ENCODE results near the gene UNC5C. TPM values are rescaled to one million over a fixed set of nuclear protein-coding genes. Genes with fewer than 3 reads are reported as not detected.

Gene UNC5C
- total RNA-seq, 2 experiments from 2014 or later, result not detected

- H3K79me2 ChIP-seq (ENCODE audit: insufficient read depth, low read depth, low read length), result no peaks in the 10 kb centered on the region
- ChIA-PET POLR2A (no interaction called here), CTCF (ENCODE audit: unreplicated experiment) (interaction anchor here (0.8 kb wide), 1 partner anchor 11 kb away, joined by 3 read pairs; no protein-coding TSS in a partner anchor)
- DNase-seq (ENCODE audit: low spot score), result no peak
- no peak overlapping the region for H2AFZ ChIP-seq (ENCODE audit: low read length)
- H3K27ac ChIP-seq (ENCODE audit: low read depth, low read length, poor library complexity, severe bottlenecking), result no peak overlapping the region
- H4K20me1 ChIP-seq (ENCODE audit: insufficient read depth, low read length), result no peaks in the 10 kb centered on the region
- no peaks in the 10 kb centered on the region for H3K36me3 ChIP-seq (ENCODE audit: insufficient read depth, low read length)
- no peaks in the 10 kb centered on the region for H3K9me2 ChIP-seq (ENCODE audit: insufficient read depth, low read length)
- intact Hi-C loops (cut with micrococcal nuclease; ENCODE audit: unreplicated experiment), result no loop called here
- no peak overlapping the region for H3K4me2 ChIP-seq (ENCODE audit: low read length)
- TF ChIP-seq CTCF (conservative IDR thresholded peaks at IDR 0.05; ENCODE audit: low read length) (no peak), EZH2phosphoT487 (IDR thresholded peaks at IDR 0.05; ENCODE audit: borderline replicate concordance, low read depth, low read length) (no peak)
- no peaks in the 10 kb centered on the region for H3K9me3 ChIP-seq (ENCODE audit: low read length)
- H3K4me3 ChIP-seq (ENCODE audit: low read depth, low read length, poor library complexity, severe bottlenecking), result no peak overlapping the region
- no TSS peak for BruUV-seq (replicated peaks)
- H3K4me1 ChIP-seq (ENCODE audit: insufficient read depth, low read length, poor library complexity, severe bottlenecking), result no peaks in the 10 kb centered on the region
Observed at GRCh38 chr4:95402299-95402698, 146.5 kb downstream of the UNC5C start.

- no peaks in the 10 kb centered on the region for H3K9me3 ChIP-seq (ENCODE audit: low read length)
- H3K4me2 ChIP-seq (ENCODE audit: low read length), result no peak overlapping the region
- H3K36me3 ChIP-seq (ENCODE audit: insufficient read depth, low read length), result no peaks in the 10 kb centered on the region
- POLR2A ChIA-PET, result no interaction called here
- H3K79me2 ChIP-seq (ENCODE audit: insufficient read depth, low read depth, low read length), result no peaks in the 10 kb centered on the region
- no peak overlapping the region for H3K27ac ChIP-seq (ENCODE audit: low read depth, low read length, poor library complexity, severe bottlenecking)
- H3K9me2 ChIP-seq (ENCODE audit: insufficient read depth, low read length), result no peaks in the 10 kb centered on the region
- no peak for DNase-seq (ENCODE audit: low spot score)
- CTCF ChIA-PET (ENCODE audit: unreplicated experiment), result no interaction called here
- no TSS peak for BruUV-seq (replicated peaks)
- intact Hi-C loops (cut with micrococcal nuclease; ENCODE audit: unreplicated experiment), result no loop called here
- no peaks in the 10 kb centered on the region for H3K4me1 ChIP-seq (ENCODE audit: insufficient read depth, low read length, poor library complexity, severe bottlenecking)
- H2AFZ ChIP-seq (ENCODE audit: low read length), result no peak overlapping the region
- H4K20me1 ChIP-seq (ENCODE audit: insufficient read depth, low read length), result no peaks in the 10 kb centered on the region
- TF ChIP-seq EZH2phosphoT487 (IDR thresholded peaks at IDR 0.05; ENCODE audit: borderline replicate concordance, low read depth, low read length) (no peak), CTCF (conservative IDR thresholded peaks at IDR 0.05; ENCODE audit: low read length) (no peak)
- no peak overlapping the region for H3K4me3 ChIP-seq (ENCODE audit: low read depth, low read length, poor library complexity, severe bottlenecking)
Observed at GRCh38 chr4:95398217-95398616, 150.6 kb downstream of the UNC5C start.

- no peak overlapping the region for H2AFZ ChIP-seq (ENCODE audit: low read length)
- TF ChIP-seq CTCF (conservative IDR thresholded peaks at IDR 0.05; ENCODE audit: low read length), result no peak
- TF ChIP-seq EZH2phosphoT487 (IDR thresholded peaks at IDR 0.05; ENCODE audit: borderline replicate concordance, low read depth, low read length), result no peak
- no peak overlapping the region for H3K27ac ChIP-seq (ENCODE audit: low read depth, low read length, poor library complexity, severe bottlenecking)
- H3K4me3 ChIP-seq (ENCODE audit: low read depth, low read length, poor library complexity, severe bottlenecking), result no peak overlapping the region
- ChIA-PET CTCF (ENCODE audit: unreplicated experiment) (no interaction called here), POLR2A (interaction anchor here (0.6 kb wide), 1 partner anchor 1118 kb away, joined by 3 read pairs; no protein-coding TSS in a partner anchor)
- DNase-seq (ENCODE audit: low spot score), result no peak
- H3K4me2 ChIP-seq (ENCODE audit: low read length), result no peak overlapping the region
- intact Hi-C loops (cut with micrococcal nuclease; ENCODE audit: unreplicated experiment), result no loop called here
- H3K9me3 ChIP-seq (ENCODE audit: low read length), result no peaks in the 10 kb centered on the region
- H4K20me1 ChIP-seq (ENCODE audit: insufficient read depth, low read length), result no peaks in the 10 kb centered on the region
- no TSS peak for BruUV-seq (replicated peaks)
- no peaks in the 10 kb centered on the region for H3K4me1 ChIP-seq (ENCODE audit: insufficient read depth, low read length, poor library complexity, severe bottlenecking)
- no peaks in the 10 kb centered on the region for H3K9me2 ChIP-seq (ENCODE audit: insufficient read depth, low read length)
- H3K36me3 ChIP-seq (ENCODE audit: insufficient read depth, low read length), result no peaks in the 10 kb centered on the region
- no peaks in the 10 kb centered on the region for H3K79me2 ChIP-seq (ENCODE audit: insufficient read depth, low read depth, low read length)
Observed at GRCh38 chr4:95394752-95395306, 153.9 kb downstream of the UNC5C start.
